ENCODE data around the gene RAB34.
"Not testable (repeated sequence)": the region's sequence is repeated elsewhere in the genome, so short reads cannot be mapped to it uniquely, and the experiment has no call there.

DNA sequence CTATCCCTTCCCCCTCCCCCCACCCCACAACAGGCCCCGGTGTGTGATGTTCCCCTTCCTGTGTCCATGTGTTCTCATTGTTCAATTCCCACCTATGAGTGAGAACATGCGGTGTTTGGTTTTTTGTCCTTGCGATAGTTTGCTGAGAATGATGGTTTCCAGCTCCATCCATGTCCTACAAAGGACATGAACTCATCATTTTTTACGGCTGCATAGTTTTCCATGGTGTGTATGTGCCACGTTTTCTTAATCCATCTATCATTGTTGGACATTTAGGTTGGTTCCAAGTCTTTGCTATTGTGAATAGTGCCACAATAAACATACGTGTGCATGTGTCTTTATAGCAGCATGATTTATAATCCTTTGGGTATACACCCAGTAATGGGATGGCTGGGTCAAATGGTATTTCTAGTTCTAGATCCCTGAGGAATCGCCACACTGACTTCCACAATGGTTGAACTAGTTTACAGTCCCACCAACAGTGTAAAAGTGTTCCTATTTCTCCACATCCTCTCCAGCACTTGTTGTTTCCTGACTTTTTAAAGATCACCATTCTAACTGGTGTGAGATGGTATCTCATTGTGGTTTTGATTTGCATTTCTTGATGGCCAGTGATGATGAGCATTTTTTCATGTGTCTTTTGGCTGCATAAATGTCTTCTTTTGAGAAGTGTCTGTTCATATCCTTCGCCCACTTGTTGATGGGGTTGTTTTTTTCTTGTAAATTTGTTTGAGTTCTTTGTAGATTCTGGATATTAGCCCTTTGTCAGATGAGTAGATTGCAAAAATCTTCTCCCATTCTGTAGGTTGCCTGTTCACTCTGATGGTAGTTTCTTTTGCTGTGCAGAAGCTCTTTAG lies 18.5 kb upstream of the RAB34 start:
- not testable (repeated sequence) for TF ChIP-seq POLR2A, POLR2AphosphoS5 (IDR thresholded peaks at IDR 0.05; ENCODE audit: low read depth, low read length)
